Measurements from ENCODE around the gene SH3GLB2. TPM values are rescaled to one million over a fixed set of nuclear protein-coding genes. Genes with fewer than 3 reads are reported as not detected.

Gene SH3GLB2
- total RNA-seq, 1 donor, result 49.0 TPM

DNA sequence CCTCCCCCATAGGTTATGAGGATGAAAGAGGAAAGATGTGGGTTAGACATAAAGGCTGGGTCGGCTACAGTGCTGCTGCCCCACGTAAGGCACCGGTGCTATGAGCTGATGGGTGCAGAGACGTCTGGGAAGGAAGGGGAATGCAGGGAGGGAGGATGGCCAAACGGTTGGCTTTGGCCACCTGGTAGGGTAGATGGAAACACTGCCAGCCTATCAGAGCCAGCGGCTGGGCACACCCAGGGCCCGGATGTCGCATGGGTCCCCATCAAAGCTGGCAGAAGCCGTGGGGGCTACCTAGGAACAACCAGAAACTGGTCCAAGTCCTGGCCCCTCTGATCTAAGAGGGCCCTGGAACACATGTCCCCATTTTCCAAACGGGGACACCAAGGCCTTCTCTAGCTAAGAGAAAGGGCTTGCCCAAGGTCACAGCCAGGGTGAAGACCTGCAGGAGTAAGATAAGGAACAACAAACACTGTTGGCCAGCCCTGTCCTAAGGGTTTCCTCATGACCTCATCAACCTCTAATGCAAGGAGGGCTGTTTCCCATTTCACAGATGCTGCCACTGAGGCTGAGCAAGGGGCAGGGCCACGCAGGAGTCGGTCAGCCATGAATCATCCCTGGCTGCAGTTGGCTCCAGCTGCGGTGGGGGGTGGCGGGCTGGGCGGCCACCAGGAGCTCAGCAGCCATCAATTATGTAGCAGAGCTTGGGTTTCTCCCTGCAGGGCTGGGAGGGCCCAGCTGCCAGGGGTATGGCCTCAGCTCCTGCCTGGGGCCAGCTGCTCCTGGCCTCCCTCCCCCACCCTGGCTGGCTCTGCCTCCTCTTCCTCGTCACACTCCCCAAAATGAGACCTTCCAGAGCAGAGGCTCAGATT, 4.9 kb downstream of the SH3GLB2 start:
- DNase-seq (ENCODE audit: low read depth in 2 of 3, low spot score in 2 of 3), result no peak

DNA sequence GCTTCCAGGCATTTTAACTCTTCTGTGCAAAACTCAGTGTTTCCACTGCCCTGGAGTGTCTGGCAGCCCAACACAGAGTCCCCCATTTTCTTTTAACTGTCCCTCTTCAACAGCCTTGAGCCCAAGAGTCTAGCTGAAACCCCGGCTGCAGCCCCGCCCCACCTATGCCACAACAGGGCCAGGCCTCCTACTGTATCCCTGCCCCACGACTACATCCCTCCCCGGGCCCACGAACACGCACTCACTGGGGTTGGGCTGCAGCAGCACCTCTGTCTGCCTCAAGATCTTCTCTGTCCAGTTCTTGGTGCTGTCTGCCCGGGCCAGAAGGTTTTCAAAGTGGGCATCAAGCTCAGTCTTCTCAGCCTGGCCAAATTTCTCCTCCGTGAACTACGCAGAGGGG, 6.1 kb downstream of the SH3GLB2 start:
- DNase-seq (ENCODE audit: low read depth in 2 of 3, low spot score in 2 of 3), result no peak

DNA sequence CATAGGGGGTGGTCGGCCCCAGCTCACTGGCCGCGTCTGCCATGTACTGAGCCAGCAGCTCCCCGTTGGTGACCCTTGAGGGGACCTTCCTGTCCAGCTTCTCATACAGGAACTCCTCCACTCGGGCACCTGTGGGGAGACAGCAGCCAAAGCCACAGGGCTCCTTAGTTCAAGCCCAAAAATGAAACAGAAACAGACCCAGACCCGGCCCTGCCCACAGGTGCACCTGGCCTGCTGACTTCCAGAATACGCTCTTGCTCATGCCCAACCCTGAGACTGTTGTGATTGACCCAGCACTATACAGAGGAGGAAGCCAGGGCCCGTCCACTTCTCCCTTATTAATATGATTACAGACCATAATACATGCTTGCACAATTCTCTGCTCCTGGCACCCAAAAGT, 7.0 kb downstream of the SH3GLB2 start:
- no peak for DNase-seq (ENCODE audit: low read depth in 2 of 3, low spot score in 2 of 3)

DNA sequence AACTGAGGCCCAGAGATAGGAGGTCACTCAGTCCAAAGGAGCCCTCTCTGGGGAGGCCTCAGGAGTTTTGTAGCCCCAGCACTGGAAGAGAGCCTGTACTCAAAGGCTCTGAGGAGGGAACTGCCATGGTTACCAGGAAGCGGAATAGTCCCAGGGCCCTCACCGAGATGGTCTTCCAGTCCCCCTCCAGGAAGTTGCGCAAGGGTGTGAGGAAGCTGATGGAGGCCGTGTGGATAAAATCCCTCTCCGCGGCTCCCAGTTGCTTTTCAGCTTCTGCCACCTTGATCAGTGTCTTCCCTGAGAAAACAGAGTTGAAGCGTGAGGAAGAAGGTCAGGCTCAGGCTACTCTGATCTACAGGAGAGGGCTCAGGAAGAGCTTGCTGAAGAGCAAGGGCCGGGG, 13.5 kb downstream of the SH3GLB2 start:
- DNase-seq (ENCODE audit: low read depth in 2 of 3, low spot score in 2 of 3), result no peak

GRCh38 chr9:129014124-129014523, 14.0 kb downstream of the SH3GLB2 start:
- DNase-seq (ENCODE audit: low read depth in 2 of 3, low spot score in 2 of 3), result no peak

DNA sequence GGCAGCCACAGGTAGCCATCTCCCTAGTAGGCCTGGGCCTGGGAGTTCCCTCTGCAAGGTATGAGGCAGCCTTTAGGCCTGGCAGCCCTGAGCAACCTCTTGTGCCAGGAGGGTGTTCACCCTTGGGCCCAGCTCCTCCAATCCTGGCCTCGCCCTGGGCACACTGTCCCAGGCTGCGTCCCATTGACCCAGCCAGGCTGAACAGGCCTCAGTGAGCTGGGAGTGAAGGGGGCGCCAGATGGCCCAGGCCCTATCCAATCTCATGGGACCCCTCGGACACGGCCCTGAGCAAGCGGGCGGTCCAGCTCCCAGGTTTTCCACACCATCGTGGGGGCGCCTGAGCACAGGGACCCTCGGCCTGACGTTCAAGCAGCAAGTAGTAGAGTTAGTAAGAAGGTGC, 14.5 kb downstream of the SH3GLB2 start:
- DNase-seq (ENCODE audit: low read depth in 2 of 3, low spot score in 2 of 3), result no peak

DNA sequence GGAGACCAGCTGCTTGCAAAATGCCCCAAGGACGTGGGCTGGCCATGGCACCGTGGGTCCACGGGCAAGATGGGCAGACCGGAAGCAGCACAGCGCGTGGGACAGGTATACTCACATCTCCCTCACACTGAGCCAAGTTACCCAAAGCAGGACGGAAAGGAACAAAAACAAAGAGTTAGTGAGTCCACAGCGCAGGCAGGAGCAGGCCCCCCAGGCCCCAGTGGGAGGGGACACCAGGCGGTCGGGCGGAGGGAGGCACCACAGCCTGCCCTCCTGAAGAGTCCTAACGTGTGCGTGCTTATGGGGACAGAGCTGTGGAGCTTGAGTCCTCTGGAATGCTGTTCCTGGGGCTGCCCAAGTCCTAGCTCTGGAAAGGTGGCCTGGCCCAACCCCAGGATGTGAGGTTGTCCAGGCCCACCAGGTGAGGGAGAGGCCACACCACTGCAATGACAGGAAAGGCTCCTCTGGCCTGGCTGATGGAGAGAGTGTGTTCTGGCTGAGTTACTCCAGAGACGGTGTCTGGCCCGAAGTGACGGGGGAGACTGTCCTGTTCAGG, 15.2 kb downstream of the SH3GLB2 start:
- no peak for DNase-seq (ENCODE audit: low read depth in 2 of 3, low spot score in 2 of 3)

DNA sequence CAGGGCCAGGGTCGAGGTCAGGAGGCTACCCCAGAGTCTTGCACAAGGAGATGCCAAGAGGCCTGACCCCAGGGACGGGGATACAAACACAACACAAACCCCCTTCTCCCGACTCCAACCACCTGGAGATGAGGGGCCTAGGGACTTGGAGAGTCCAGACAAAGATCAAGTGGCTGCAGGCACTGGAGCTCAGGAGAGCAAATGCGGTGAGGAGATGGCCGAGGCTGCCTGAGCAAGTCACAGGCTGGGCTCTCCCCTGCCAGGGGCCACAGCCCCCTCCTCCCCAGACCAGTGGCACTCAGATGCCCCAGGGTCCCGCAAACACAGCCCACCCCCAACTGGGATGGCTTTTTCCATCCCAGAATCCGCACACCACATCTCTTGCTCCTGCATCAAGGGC, 15.8 kb downstream of the SH3GLB2 start:
- DNase-seq (ENCODE audit: low read depth in 2 of 3, low spot score in 2 of 3), result no peak

DNA sequence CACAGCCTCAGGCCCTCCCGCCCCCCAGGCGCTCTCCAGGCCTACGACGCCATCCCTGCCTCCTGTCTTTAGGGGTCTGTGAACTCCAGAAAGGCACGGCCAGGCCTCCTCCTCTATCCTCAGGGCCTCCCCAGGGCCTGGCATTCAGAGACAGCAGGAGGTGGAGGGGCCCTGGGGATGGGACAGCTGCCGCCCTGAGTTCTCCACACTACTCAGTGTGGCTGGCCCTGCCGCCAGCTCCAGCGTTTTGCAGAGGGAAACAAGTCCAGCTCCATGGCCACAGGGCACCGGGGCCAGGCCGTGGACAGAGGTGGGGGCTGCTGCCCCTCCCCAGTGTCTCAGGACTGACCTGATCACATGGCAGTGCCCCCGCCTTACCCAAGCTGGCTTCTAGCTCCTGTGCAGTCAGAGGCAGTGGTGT, 16.4 kb downstream of the SH3GLB2 start:
- DNase-seq (ENCODE audit: low read depth in 2 of 3, low spot score in 2 of 3), result no peak

- DNase-seq (ENCODE audit: low read depth in 2 of 3, low spot score in 2 of 3), result no peak
Observed at GRCh38 chr9:129011170-129011569, 17.0 kb downstream of the SH3GLB2 start.

GRCh38 chr9:129010267-129010975, 17.7 kb downstream of the SH3GLB2 start:
- no peak for DNase-seq (ENCODE audit: low read depth in 2 of 3, low spot score in 2 of 3)

DNA sequence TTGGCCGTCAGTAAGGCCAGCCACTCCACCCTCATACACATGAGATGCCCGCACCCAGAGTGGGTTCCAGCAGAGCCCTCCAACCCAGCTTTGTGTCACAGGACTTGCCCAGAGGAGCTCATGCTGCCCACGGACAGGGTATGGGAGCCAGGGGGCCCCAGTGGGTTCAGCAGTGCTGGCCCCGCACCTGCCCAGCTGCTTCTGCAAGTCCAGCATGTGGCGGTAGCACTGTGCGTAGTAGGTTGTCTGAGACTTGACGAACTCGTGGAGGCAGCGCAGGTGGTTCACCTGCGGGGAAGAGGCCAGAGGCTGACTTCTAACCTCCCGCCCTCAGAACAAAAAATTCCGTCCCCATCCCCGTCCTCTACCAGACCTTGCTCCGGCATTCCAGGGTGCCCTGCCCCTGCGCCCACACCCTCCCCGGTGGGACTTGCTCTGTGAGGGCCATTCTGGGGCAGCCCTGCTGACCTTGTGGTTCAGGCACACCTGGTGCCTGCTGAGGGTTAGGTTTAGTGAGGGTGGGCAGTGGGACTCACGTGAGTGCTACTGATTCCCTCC, 18.5 kb downstream of the SH3GLB2 start:
- no peak for DNase-seq (ENCODE audit: low read depth in 2 of 3, low spot score in 2 of 3)

- DNase-seq (ENCODE audit: low read depth in 2 of 3, low spot score in 2 of 3), result no peak
Observed at GRCh38 chr9:129008986-129009583, 19.0 kb downstream of the SH3GLB2 start.

- no peak for DNase-seq (ENCODE audit: low read depth in 2 of 3, low spot score in 2 of 3)
Observed at GRCh38 chr9:129008469-129008965, 19.6 kb downstream of the SH3GLB2 start.

- DNase-seq (ENCODE audit: low read depth in 2 of 3, low spot score in 2 of 3), result no peak
Observed at GRCh38 chr9:129007766-129008468, 20.2 kb downstream of the SH3GLB2 start.

- DNase-seq (ENCODE audit: low read depth in 2 of 3, low spot score in 2 of 3), result no peak
Observed at GRCh38 chr9:129007035-129007765, 20.9 kb downstream of the SH3GLB2 start.

DNA sequence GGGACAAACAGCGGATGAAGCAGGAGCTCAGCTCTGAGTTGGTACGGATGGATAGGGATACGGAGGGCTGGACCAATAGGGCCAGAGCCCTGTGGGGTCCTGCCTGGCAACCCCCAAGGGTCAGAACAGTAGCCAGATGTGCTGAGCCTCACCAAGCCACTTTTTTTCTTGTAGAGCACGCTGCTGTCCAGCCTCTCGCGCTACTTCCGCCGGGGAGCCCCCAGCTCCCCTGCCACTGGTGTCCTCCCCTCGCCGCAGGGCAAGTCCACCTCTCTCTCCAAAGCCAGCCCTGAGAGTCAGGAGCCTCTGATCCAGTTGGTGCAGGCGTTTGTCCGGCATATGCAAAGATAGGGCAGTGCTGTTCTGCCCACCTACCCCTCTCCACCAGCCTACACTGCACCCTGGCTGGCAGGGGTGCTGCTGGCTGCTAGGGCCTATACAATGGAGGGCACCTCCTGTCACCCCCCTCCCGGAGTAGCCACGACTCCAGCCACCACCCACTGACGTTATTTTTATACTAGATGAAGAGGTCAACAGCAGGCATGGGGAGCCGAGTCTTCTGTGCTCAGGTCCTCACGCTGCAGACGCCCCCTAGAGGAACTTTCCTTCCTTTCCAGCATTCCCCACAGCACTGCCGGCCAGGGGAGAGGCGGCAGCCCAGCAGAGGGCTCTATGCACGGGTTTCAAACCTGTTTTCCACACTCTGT, 21.6 kb downstream of the SH3GLB2 start:
- DNase-seq (ENCODE audit: low read depth in 2 of 3, low spot score in 2 of 3), result peak; percentile 14 to 74 (median 62)

GRCh38 chr9:129005336-129005997, 22.7 kb downstream of the SH3GLB2 start:
- DNase-seq (ENCODE audit: low read depth in 2 of 3, low spot score in 2 of 3), result no peak
